Hepatocyte (in vitro differentiated cells): ENCODE measurements around the gene SPRR2A.

Source experiments
- CTCF ChIP-seq: fragments of 200-600 bp; sonication (generic); IDR thresholded peaks from 2 replicates; pipeline ENCODE4 v1.5.1; 2016; ENCODE audit warnings: antibody characterized with exemption, mild to moderate bottlenecking; ENCODE audit not compliant: poor library complexity
- EZH2 ChIP-seq: fragments of 200-600 bp; sonication (generic); IDR thresholded peaks from 2 replicates; pipeline ENCODE4 v1.6.1; 2016; ENCODE audit warnings: antibody characterized with exemption, mild to moderate bottlenecking, borderline replicate concordance
- EZH2phosphoT487 ChIP-seq: fragments of 200-600 bp; sonication (generic); IDR thresholded peaks from one replicate; pipeline ENCODE4 v1.6.1; 2018; ENCODE audit warnings: antibody characterized with exemption, mild to moderate bottlenecking, low read depth, moderate library complexity; ENCODE audit not compliant: unreplicated experiment, severe bottlenecking

GRCh38 chr1:153099461-153100045 is 42.2 kb upstream of the SPRR2A start:
- TF ChIP-seq CTCF (no peak), EZH2 (no peak), EZH2phosphoT487 (no peak)
